ENCODE measurements around the gene LUC7L2. TPM values are rescaled to one million over a fixed set of nuclear protein-coding genes. Genes with fewer than 3 reads are reported as not detected.
"Not testable (repeated sequence)": the region's sequence is repeated elsewhere in the genome, so short reads cannot be mapped to it uniquely, and the experiment has no call there.

LUC7L2 gene
- total RNA-seq, 1 experiment from 2014 or later: 111 TPM

GRCh38 chr7:139422126-139422525 lies 62.4 kb downstream of the LUC7L2 start:
- H4K20me1 ChIP-seq (ENCODE audit: insufficient read depth): peaks cover 22% of the 10 kb centered on the region
- peaks cover 11% of the 10 kb centered on the region; the same call in 1 of the 2 replicates for H3F3A ChIP-seq (ENCODE audit: insufficient read depth, low read depth)
- CTCF ChIA-PET: interaction anchor here (0.6 kb wide), 1 partner anchor 1314 kb away, joined by 5 read pairs; no protein-coding TSS in a partner anchor
- no peaks in the 10 kb centered on the region for H3K27me3 ChIP-seq (ENCODE audit: insufficient read depth, low read depth)
- H3K4me2 ChIP-seq: no peak overlapping the region
- BruUV-seq (replicated peaks): no TSS peak
- H3K27ac ChIP-seq: no peak overlapping the region
- 0 out of 2 replicates have a peak, but pooled peaks cover 4% of the 10 kb centered on the region for H3K79me2 ChIP-seq (ENCODE audit: low read depth)
- H3K36me3 ChIP-seq (ENCODE audit: low read depth): peaks cover 40% of the 10 kb centered on the region
- no peak overlapping the region for H3K4me3 ChIP-seq
- no peaks in the 10 kb centered on the region for H3K4me1 ChIP-seq (replicated peaks; ENCODE audit: insufficient read depth)
- POLR2A ChIA-PET (ENCODE audit: unreplicated experiment): no interaction called here
- no peaks in the 10 kb centered on the region for H3K9me3 ChIP-seq (ENCODE audit: insufficient read depth, low read depth)
- TF ChIP-seq, protein P1, sequence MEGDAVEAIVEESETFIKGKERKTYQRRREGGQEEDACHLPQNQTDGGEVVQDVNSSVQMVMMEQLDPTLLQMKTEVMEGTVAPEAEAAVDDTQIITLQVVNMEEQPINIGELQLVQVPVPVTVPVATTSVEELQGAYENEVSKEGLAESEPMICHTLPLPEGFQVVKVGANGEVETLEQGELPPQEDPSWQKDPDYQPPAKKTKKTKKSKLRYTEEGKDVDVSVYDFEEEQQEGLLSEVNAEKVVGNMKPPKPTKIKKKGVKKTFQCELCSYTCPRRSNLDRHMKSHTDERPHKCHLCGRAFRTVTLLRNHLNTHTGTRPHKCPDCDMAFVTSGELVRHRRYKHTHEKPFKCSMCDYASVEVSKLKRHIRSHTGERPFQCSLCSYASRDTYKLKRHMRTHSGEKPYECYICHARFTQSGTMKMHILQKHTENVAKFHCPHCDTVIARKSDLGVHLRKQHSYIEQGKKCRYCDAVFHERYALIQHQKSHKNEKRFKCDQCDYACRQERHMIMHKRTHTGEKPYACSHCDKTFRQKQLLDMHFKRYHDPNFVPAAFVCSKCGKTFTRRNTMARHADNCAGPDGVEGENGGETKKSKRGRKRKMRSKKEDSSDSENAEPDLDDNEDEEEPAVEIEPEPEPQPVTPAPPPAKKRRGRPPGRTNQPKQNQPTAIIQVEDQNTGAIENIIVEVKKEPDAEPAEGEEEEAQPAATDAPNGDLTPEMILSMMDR (conservative IDR thresholded peaks at IDR 0.05): no peak
- intact Hi-C loops (cut with micrococcal nuclease; ENCODE audit: unreplicated experiment): loop anchor here (5.0 kb wide), 1 partner anchor 40 kb away; no protein-coding TSS in a partner anchor
- no peaks in the 10 kb centered on the region for H3K9me2 ChIP-seq (ENCODE audit: insufficient read depth)
- no peak for DNase-seq
- no peak overlapping the region for H2AFZ ChIP-seq

DNA sequence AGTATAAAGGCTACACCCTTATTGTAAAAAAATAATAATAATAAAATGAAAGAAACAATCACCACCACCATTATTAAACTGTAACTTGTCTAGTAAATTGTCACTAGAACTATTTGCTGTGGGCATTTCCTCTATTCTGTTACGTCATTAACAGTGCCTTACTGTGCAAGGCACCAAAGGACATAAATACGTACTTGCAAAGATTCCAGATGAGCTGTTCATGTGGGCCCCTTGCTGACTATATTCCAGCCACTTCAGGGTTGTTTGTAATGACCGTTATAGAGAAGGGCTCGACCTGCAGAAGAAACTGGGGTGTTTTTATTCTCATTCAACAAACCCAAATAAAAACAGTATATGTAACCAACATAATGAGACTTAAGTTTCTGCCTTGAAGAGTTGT lies 63.4 kb downstream of the LUC7L2 start:
- no peaks in the 10 kb centered on the region for H3K27me3 ChIP-seq (ENCODE audit: insufficient read depth, low read depth)
- POLR2A ChIA-PET (ENCODE audit: unreplicated experiment): no interaction called here
- 0 out of 2 replicates have a peak, but pooled peaks cover 4% of the 10 kb centered on the region for H3K79me2 ChIP-seq (ENCODE audit: low read depth)
- no peak for DNase-seq
- H3K9me2 ChIP-seq (ENCODE audit: insufficient read depth): no peaks in the 10 kb centered on the region
- H3K4me2 ChIP-seq: no peak overlapping the region
- H3K9me3 ChIP-seq (ENCODE audit: insufficient read depth, low read depth): no peaks in the 10 kb centered on the region
- intact Hi-C loops (cut with micrococcal nuclease; ENCODE audit: unreplicated experiment): loop anchor here (5.0 kb wide), 1 partner anchor 41 kb away; no protein-coding TSS in a partner anchor
- H3F3A ChIP-seq (ENCODE audit: insufficient read depth, low read depth): peaks cover 11% of the 10 kb centered on the region; the same call in 1 of the 2 replicates
- no peak overlapping the region for H2AFZ ChIP-seq
- no peaks in the 10 kb centered on the region for H3K4me1 ChIP-seq (replicated peaks; ENCODE audit: insufficient read depth)
- H3K27ac ChIP-seq: no peak overlapping the region
- peaks cover 30% of the 10 kb centered on the region for H3K36me3 ChIP-seq (ENCODE audit: low read depth)
- no TSS peak for BruUV-seq (replicated peaks)
- TF ChIP-seq, protein P1 (conservative IDR thresholded peaks at IDR 0.05): no peak
- no peak for TF ChIP-seq EZH2 (IDR thresholded peaks at IDR 0.05; ENCODE audit: low read depth)
- CTCF ChIA-PET: no interaction called here
- no peak overlapping the region for H3K4me3 ChIP-seq
- peaks cover 22% of the 10 kb centered on the region for H4K20me1 ChIP-seq (ENCODE audit: insufficient read depth)

- no TSS peak for BruUV-seq (replicated peaks)
- peaks cover 23% of the 10 kb centered on the region for H3K36me3 ChIP-seq (ENCODE audit: low read depth)
- POLR2A ChIA-PET (ENCODE audit: unreplicated experiment): no interaction called here
Measured at GRCh38 chr7:139424004-139424403, 64.3 kb downstream of the LUC7L2 start.

GRCh38 chr7:139425701-139426100 lies 66.0 kb downstream of the LUC7L2 start:
- DNase-seq; H3K9me2 ChIP-seq (ENCODE audit: insufficient read depth); H3K4me3 ChIP-seq; BruUV-seq (replicated peaks); H3K4me2 ChIP-seq; H2AFZ ChIP-seq; intact Hi-C loops (cut with micrococcal nuclease; ENCODE audit: unreplicated experiment); H3K79me2 ChIP-seq (ENCODE audit: low read depth); H3K9me3 ChIP-seq (ENCODE audit: insufficient read depth, low read depth); H3K27ac ChIP-seq; H3K27me3 ChIP-seq (ENCODE audit: insufficient read depth, low read depth): not testable (repeated sequence)
- peaks cover 22% of the 10 kb centered on the region; the same call in 1 of the 2 replicates for H3F3A ChIP-seq (ENCODE audit: insufficient read depth, low read depth)
- peaks cover 13% of the 10 kb centered on the region for H3K4me1 ChIP-seq (replicated peaks; ENCODE audit: insufficient read depth)
- H4K20me1 ChIP-seq (ENCODE audit: insufficient read depth): peaks cover 18% of the 10 kb centered on the region
- CTCF ChIA-PET: interaction anchor here (0.6 to 0.7 kb wide), 3 partner anchors 8 to 45 kb away, joined by 3 to 7 read pairs (median 5); no protein-coding TSS in a partner anchor
- POLR2A ChIA-PET (ENCODE audit: unreplicated experiment): interaction anchor here (0.6 kb wide), 2 partner anchors 8 to 43 kb away, joined by 5 to 11 read pairs; no protein-coding TSS in a partner anchor
- H3K36me3 ChIP-seq (ENCODE audit: low read depth): peaks cover 23% of the 10 kb centered on the region

More at GRCh38 chr7:139424004-139424403, 64.3 kb downstream of the LUC7L2 start:
- Histone ChIP-seq H3K27ac (no peak overlapping the region), H3K4me3 (no peak overlapping the region), H2AFZ (no peak overlapping the region), H3K9me3 (ENCODE audit: insufficient read depth, low read depth) (no peaks in the 10 kb centered on the region), H3K4me1 (replicated peaks; ENCODE audit: insufficient read depth) (0 out of 2 replicates have a peak, but pooled peaks cover 2% of the 10 kb centered on the region), H3K9me2 (ENCODE audit: insufficient read depth) (no peaks in the 10 kb centered on the region), H4K20me1 (ENCODE audit: insufficient read depth) (peaks cover 22% of the 10 kb centered on the region), H3K79me2 (ENCODE audit: low read depth) (0 out of 2 replicates have a peak, but pooled peaks cover 4% of the 10 kb centered on the region), H3K4me2 (no peak overlapping the region), H3F3A (ENCODE audit: insufficient read depth, low read depth) (peaks cover 11% of the 10 kb centered on the region; the same call in 1 of the 2 replicates), H3K27me3 (ENCODE audit: insufficient read depth, low read depth) (no peaks in the 10 kb centered on the region)
- TF ChIP-seq EZH2 (IDR thresholded peaks at IDR 0.05; ENCODE audit: low read depth): no peak
- TF ChIP-seq, protein P1 (conservative IDR thresholded peaks at IDR 0.05): no peak
- intact Hi-C loops (cut with micrococcal nuclease; ENCODE audit: unreplicated experiment): loop anchor here (5.0 kb wide), 1 partner anchor 42 kb away; no protein-coding TSS in a partner anchor
- CTCF ChIA-PET: no interaction called here
- no peak for DNase-seq
